ENCODE measurements around the gene UTP11.
"Not testable (repeated sequence)": the region's sequence is repeated elsewhere in the genome, so short reads cannot be mapped to it uniquely, and the experiment has no call there.

UTP11 gene

GRCh38 chr1:38032992-38033391 is 20.5 kb downstream of the UTP11 start:
- H3K9me3 ChIP-seq (ENCODE audit: insufficient read depth, low read depth, low read length); H3K4ac ChIP-seq (ENCODE audit: low read depth, low read length); H3K23ac ChIP-seq (ENCODE audit: low read length); H3K79me1 ChIP-seq (ENCODE audit: low read length); H3K14ac ChIP-seq (ENCODE audit: low read length); DNase-seq; H2BK120ac ChIP-seq (ENCODE audit: insufficient read depth, low read length, poor library complexity); H3K4me2 ChIP-seq (ENCODE audit: low read length); H3K27me3 ChIP-seq (ENCODE audit: insufficient read depth, low read length); H3K79me2 ChIP-seq (ENCODE audit: control insufficient read depth, insufficient read depth, low read length, poor library complexity); H3K18ac ChIP-seq (ENCODE audit: low read length); H4K91ac ChIP-seq (ENCODE audit: low read depth, low read length); H4K8ac ChIP-seq (ENCODE audit: low read depth, low read length); H3K27ac ChIP-seq (ENCODE audit: low read depth, low read length); H2AFZ ChIP-seq (ENCODE audit: insufficient read depth, low read length, poor library complexity); H3K36me3 ChIP-seq (ENCODE audit: control insufficient read depth in 1 of 2, insufficient read depth in 2 of 2, low read length in 2 of 2); H4K12ac ChIP-seq (ENCODE audit: low read depth, low read length); H2BK5ac ChIP-seq (ENCODE audit: low read depth, low read length, poor library complexity); H3K4me3 ChIP-seq (ENCODE audit: low read depth, low read length); H3K9ac ChIP-seq (ENCODE audit: low read length); H2AK5ac ChIP-seq (ENCODE audit: low read length); H2BK12ac ChIP-seq (ENCODE audit: low read length): not testable (repeated sequence)
- WGBS (ENCODE audit: extremely low coverage, insufficient coverage, insufficient read length) = no CpG with 5 or more reads among the region's 2 CpGs
- H3K4me1 ChIP-seq (ENCODE audit: control insufficient read depth in 1 of 2, insufficient read depth in 2 of 2, low read length in 2 of 2) = peaks cover 17 to 19% of the 10 kb centered on the region in 2 experiments

- Histone ChIP-seq H3K79me2 (ENCODE audit: control insufficient read depth, insufficient read depth, low read length, poor library complexity) (no peaks in the 10 kb centered on the region), H4K8ac (ENCODE audit: low read depth, low read length) (no peak overlapping the region), H3K79me1 (ENCODE audit: low read length) (peaks cover 3% of the 10 kb centered on the region), H3K23ac (ENCODE audit: low read length) (no peak overlapping the region), H3K9me3 (ENCODE audit: insufficient read depth, low read depth, low read length) (no peaks in the 10 kb centered on the region), H3K14ac (ENCODE audit: low read length) (no peak overlapping the region), H3K27ac (ENCODE audit: low read depth, low read length) (no peak overlapping the region), H3K9ac (ENCODE audit: low read length) (no peak overlapping the region), H3K4me1 (ENCODE audit: control insufficient read depth in 1 of 2, insufficient read depth in 2 of 2, low read length in 2 of 2) (peaks cover 9 to 13% of the 10 kb centered on the region in 2 experiments), H3K18ac (ENCODE audit: low read length) (no peak overlapping the region), H2AK5ac (ENCODE audit: low read length) (no peak overlapping the region), H3K4ac (ENCODE audit: low read depth, low read length) (no peak overlapping the region), H3K4me3 (ENCODE audit: low read depth, low read length) (no peak overlapping the region), H3K4me2 (ENCODE audit: low read length) (no peak overlapping the region), H3K27me3 (ENCODE audit: insufficient read depth, low read length) (no peaks in the 10 kb centered on the region), H2BK12ac (ENCODE audit: low read length) (no peak overlapping the region), H2AFZ (ENCODE audit: insufficient read depth, low read length, poor library complexity) (no peak overlapping the region), H2BK5ac (ENCODE audit: low read depth, low read length, poor library complexity) (no peak overlapping the region), H4K91ac (ENCODE audit: low read depth, low read length) (no peak overlapping the region), H4K12ac (ENCODE audit: low read depth, low read length) (no peak overlapping the region), H3K36me3 (ENCODE audit: control insufficient read depth in 1 of 2, insufficient read depth in 2 of 2, low read length in 2 of 2) (no peaks in the 10 kb centered on the region), H2BK120ac (ENCODE audit: insufficient read depth, low read length, poor library complexity) (no peak overlapping the region)
- DNase-seq = no peak
- no CpG with 5 or more reads among the region's 13 CpGs for WGBS (ENCODE audit: extremely low coverage, insufficient coverage, insufficient read length)
These were observed 22.3 kb downstream of the UTP11 start for GRCh38 chr1:38034871-38035270.

GRCh38 chr1:38037221-38037939 is 24.8 kb downstream of the UTP11 start:
- H3K27me3 ChIP-seq (ENCODE audit: insufficient read depth, low read length) = no peaks in the 10 kb centered on the region
- DNase-seq = no peak
- no CpG with 5 or more reads among the region's 5 CpGs for WGBS (ENCODE audit: extremely low coverage, insufficient coverage, insufficient read length)

GRCh38 chr1:38038861-38039260 is 26.3 kb downstream of the UTP11 start:
- Histone ChIP-seq H3K9ac (ENCODE audit: low read length) (no peak overlapping the region), H3K4ac (ENCODE audit: low read depth, low read length) (no peak overlapping the region), H3K18ac (ENCODE audit: low read length) (no peak overlapping the region), H4K91ac (ENCODE audit: low read depth, low read length) (no peak overlapping the region), H4K8ac (ENCODE audit: low read depth, low read length) (no peak overlapping the region), H3K27me3 (ENCODE audit: insufficient read depth, low read length) (peaks cover 9% of the 10 kb centered on the region), H3K4me1 (ENCODE audit: control insufficient read depth in 1 of 2, insufficient read depth in 2 of 2, low read length in 2 of 2) (no peaks in the 10 kb centered on the region), H3K9me3 (ENCODE audit: insufficient read depth, low read depth, low read length) (no peaks in the 10 kb centered on the region), H4K12ac (ENCODE audit: low read depth, low read length) (no peak overlapping the region), H2AK5ac (ENCODE audit: low read length) (no peak overlapping the region), H3K79me1 (ENCODE audit: low read length) (no peaks in the 10 kb centered on the region), H3K4me2 (ENCODE audit: low read length) (no peak overlapping the region), H2BK120ac (ENCODE audit: insufficient read depth, low read length, poor library complexity) (no peak overlapping the region), H3K27ac (ENCODE audit: low read depth, low read length) (no peak overlapping the region), H3K14ac (ENCODE audit: low read length) (no peak overlapping the region), H3K4me3 (ENCODE audit: low read depth, low read length) (no peak overlapping the region), H2BK5ac (ENCODE audit: low read depth, low read length, poor library complexity) (no peak overlapping the region), H3K79me2 (ENCODE audit: control insufficient read depth, insufficient read depth, low read length, poor library complexity) (no peaks in the 10 kb centered on the region), H2AFZ (ENCODE audit: insufficient read depth, low read length, poor library complexity) (no peak overlapping the region), H3K23ac (ENCODE audit: low read length) (no peak overlapping the region), H2BK12ac (ENCODE audit: low read length) (no peak overlapping the region), H3K36me3 (ENCODE audit: control insufficient read depth in 1 of 2, insufficient read depth in 2 of 2, low read length in 2 of 2) (peaks cover 0 to 2% of the 10 kb centered on the region in 2 experiments)
- no CpG with 5 or more reads among the region's 10 CpGs for WGBS (ENCODE audit: extremely low coverage, insufficient coverage, insufficient read length)
- no peak for DNase-seq

More at GRCh38 chr1:38037221-38037939, 24.8 kb downstream of the UTP11 start:
- H4K91ac ChIP-seq (ENCODE audit: low read depth, low read length) = no peak overlapping the region
- no peak overlapping the region for H2BK120ac ChIP-seq (ENCODE audit: insufficient read depth, low read length, poor library complexity)
- H3K14ac ChIP-seq (ENCODE audit: low read length) = no peak overlapping the region
- H2AK5ac ChIP-seq (ENCODE audit: low read length) = no peak overlapping the region
- no peak overlapping the region for H3K18ac ChIP-seq (ENCODE audit: low read length)
- no peaks in the 10 kb centered on the region for H3K36me3 ChIP-seq (ENCODE audit: control insufficient read depth in 1 of 2, insufficient read depth in 2 of 2, low read length in 2 of 2)
- no peak overlapping the region for H2BK5ac ChIP-seq (ENCODE audit: low read depth, low read length, poor library complexity)
- no peak overlapping the region for H3K4me2 ChIP-seq (ENCODE audit: low read length)
- H3K79me2 ChIP-seq (ENCODE audit: control insufficient read depth, insufficient read depth, low read length, poor library complexity) = no peaks in the 10 kb centered on the region
- H3K9ac ChIP-seq (ENCODE audit: low read length) = no peak overlapping the region
- no peak overlapping the region for H3K23ac ChIP-seq (ENCODE audit: low read length)
- no peak overlapping the region for H4K12ac ChIP-seq (ENCODE audit: low read depth, low read length)
- H3K4ac ChIP-seq (ENCODE audit: low read depth, low read length) = no peak overlapping the region
- no peaks in the 10 kb centered on the region for H3K4me1 ChIP-seq (ENCODE audit: control insufficient read depth in 1 of 2, insufficient read depth in 2 of 2, low read length in 2 of 2)
- H3K79me1 ChIP-seq (ENCODE audit: low read length) = no peaks in the 10 kb centered on the region
- no peaks in the 10 kb centered on the region for H3K9me3 ChIP-seq (ENCODE audit: insufficient read depth, low read depth, low read length)
- no peak overlapping the region for H2AFZ ChIP-seq (ENCODE audit: insufficient read depth, low read length, poor library complexity)
- H4K8ac ChIP-seq (ENCODE audit: low read depth, low read length) = no peak overlapping the region
- no peak overlapping the region for H3K27ac ChIP-seq (ENCODE audit: low read depth, low read length)
- no peak overlapping the region for H2BK12ac ChIP-seq (ENCODE audit: low read length)
- H3K4me3 ChIP-seq (ENCODE audit: low read depth, low read length) = no peak overlapping the region
